Activated T-cell treated with anti-CD3 and anti-CD28 coated beads, Interleukin-2, amount 50 U/mL, for 24 hours (primary cell): ENCODE measurements around the gene NHSL1.

Experiments used
- DNase-seq: peaks from one replicate; pipeline ENCODE4 v3.0.0-alpha.2; 2020
- H3K27ac Mint-ChIP-seq: 2 replicates; pipeline ENCODE4 v1.8.0; 2020; ENCODE audit warnings: mild to moderate bottlenecking, mixed read lengths
- H3K27me3 Mint-ChIP-seq: 2 replicates; pipeline ENCODE4 v1.8.0; 2020; ENCODE audit warnings: mixed read lengths
- H3K36me3 Mint-ChIP-seq: 2 replicates; pipeline ENCODE4 v1.8.0; 2020; ENCODE audit warnings: low read depth, mixed read lengths
- H3K4me1 Mint-ChIP-seq: 2 replicates; pipeline ENCODE4 v1.8.0; 2020; ENCODE audit warnings: low read depth, mixed read lengths
- H3K4me3 Mint-ChIP-seq: 2 replicates; pipeline ENCODE4 v1.8.0; 2020; ENCODE audit warnings: mild to moderate bottlenecking, moderate library complexity, mixed read lengths
- H3K9me3 Mint-ChIP-seq: 2 replicates; pipeline ENCODE4 v1.8.0; 2020; ENCODE audit warnings: mixed read lengths

The NHSL1 gene

GRCh38 chr6:138529478-138529877, 30.2 kb upstream of the NHSL1 start:
- no peak overlapping the region for H3K27ac Mint-ChIP-seq
- no peaks in the 10 kb centered on the region for H3K4me1 Mint-ChIP-seq
- H3K4me3 Mint-ChIP-seq, result no peak overlapping the region

GRCh38 chr6:138528956-138529355, 29.7 kb upstream of the NHSL1 start:
- Mint-ChIP-seq H3K4me1 (no peaks in the 10 kb centered on the region), H3K36me3 (no peaks in the 10 kb centered on the region), H3K27ac (no peak overlapping the region), H3K4me3 (no peak overlapping the region), H3K27me3 (peaks cover 19% of the 10 kb centered on the region), H3K9me3 (no peaks in the 10 kb centered on the region)
- no peak for DNase-seq

More at GRCh38 chr6:138529478-138529877, 30.2 kb upstream of the NHSL1 start:
- H3K36me3 Mint-ChIP-seq, result no peaks in the 10 kb centered on the region
- no peak for DNase-seq
- H3K27me3 Mint-ChIP-seq, result peaks cover 23% of the 10 kb centered on the region
- no peaks in the 10 kb centered on the region for H3K9me3 Mint-ChIP-seq

DNA sequence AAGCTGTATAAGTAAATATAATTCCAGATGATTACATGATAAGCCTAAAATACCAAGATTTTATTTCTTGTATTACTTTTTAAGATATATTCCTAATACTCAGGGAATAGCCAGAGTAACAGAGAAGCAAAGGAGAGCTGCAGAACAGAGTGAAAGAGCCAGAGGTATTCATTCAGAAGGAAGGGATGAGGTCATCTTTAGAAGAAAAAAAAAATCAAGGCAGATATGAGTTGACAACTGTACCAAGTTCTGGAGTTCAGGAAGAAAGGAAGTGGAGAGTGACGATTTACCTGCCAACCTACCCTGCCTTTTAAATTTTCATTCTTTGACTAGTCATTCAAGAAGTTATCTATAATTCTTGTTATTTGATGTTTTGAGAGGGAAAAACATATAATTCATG, 28.8 kb upstream of the NHSL1 start:
- H3K36me3 Mint-ChIP-seq, result no peaks in the 10 kb centered on the region
- DNase-seq, result no peak
- H3K27ac Mint-ChIP-seq, result no peak overlapping the region
- H3K27me3 Mint-ChIP-seq, result peaks cover 19% of the 10 kb centered on the region
- H3K9me3 Mint-ChIP-seq, result no peaks in the 10 kb centered on the region
- no peak overlapping the region for H3K4me3 Mint-ChIP-seq
- no peaks in the 10 kb centered on the region for H3K4me1 Mint-ChIP-seq

GRCh38 chr6:138527411-138528088, 28.3 kb upstream of the NHSL1 start:
- Mint-ChIP-seq H3K4me1 (no peaks in the 10 kb centered on the region), H3K36me3 (no peaks in the 10 kb centered on the region), H3K27me3 (peaks cover 17% of the 10 kb centered on the region), H3K9me3 (no peaks in the 10 kb centered on the region), H3K4me3 (no peak overlapping the region), H3K27ac (no peak overlapping the region)
- DNase-seq, result no peak

DNA sequence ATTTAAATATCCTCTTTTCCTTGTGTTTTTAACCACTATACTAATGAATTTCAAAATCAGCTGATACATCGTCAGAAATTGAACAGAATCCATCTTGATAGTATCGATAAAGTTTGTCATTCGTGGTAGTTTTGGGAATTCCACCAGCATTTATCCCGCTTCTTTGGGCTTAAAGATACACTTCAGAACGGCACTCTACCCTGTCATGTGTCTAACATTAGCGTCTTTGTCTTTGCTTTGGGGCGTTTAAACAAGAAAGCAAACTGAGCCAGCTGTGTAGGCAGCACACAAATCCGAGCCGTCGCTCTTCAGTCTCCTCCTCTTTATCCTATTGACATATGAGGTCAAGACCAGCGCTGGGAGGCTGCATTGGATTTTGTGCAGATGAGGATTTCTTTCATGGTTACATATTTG, 27.5 kb upstream of the NHSL1 start:
- no peak for DNase-seq
- Mint-ChIP-seq H3K4me1 (peaks cover 1% of the 10 kb centered on the region), H3K36me3 (no peaks in the 10 kb centered on the region), H3K27ac (no peak overlapping the region), H3K4me3 (no peak overlapping the region), H3K27me3 (peaks cover 14% of the 10 kb centered on the region), H3K9me3 (no peaks in the 10 kb centered on the region)

DNA sequence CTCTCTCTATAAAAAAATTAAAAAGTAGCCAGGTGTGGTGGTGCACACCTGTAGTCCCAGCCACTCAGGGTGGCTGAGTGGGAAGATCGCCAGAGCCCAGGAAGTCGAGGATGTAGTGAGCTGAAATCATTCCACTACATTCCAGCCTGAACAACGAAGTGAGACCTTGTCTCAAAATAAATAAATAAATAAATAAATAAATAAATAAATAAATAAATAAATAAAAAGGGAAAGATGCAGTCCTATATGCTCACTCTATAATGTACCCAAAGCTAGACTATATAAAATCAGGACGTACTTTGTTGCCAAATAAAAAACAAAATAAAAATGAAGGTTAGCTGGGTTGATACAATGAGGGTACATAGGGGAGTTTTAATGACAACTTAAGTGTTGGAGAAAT, 26.1 kb upstream of the NHSL1 start:
- Mint-ChIP-seq H3K4me1 (peaks cover 1% of the 10 kb centered on the region), H3K9me3 (no peaks in the 10 kb centered on the region), H3K27me3 (peaks cover 15% of the 10 kb centered on the region), H3K27ac (no peak overlapping the region), H3K4me3 (no peak overlapping the region), H3K36me3 (no peaks in the 10 kb centered on the region)
- no peak for DNase-seq

DNA sequence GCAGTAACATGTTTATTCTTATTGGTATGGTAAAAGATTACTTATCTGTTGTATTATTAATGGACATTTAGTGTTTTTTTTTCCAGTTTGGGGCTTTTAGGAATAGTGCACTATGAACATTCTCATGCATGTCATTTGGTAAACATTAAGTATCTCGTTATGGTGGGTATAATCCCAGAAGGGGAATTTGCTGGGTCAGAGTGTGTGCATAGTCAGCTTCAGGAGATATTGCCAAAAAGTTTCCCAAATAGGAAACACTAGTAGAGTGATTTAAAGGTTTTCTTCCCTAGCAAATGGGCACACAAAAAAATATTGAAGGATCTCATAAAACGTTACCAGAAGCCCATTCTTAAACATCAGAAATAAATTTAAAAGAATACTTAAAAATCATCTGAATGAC, 25.2 kb upstream of the NHSL1 start:
- H3K9me3 Mint-ChIP-seq, result no peaks in the 10 kb centered on the region
- H3K4me1 Mint-ChIP-seq, result peaks cover 1% of the 10 kb centered on the region
- no peak for DNase-seq
- H3K27ac Mint-ChIP-seq, result no peak overlapping the region
- no peak overlapping the region for H3K4me3 Mint-ChIP-seq
- no peaks in the 10 kb centered on the region for H3K36me3 Mint-ChIP-seq
- peaks cover 12% of the 10 kb centered on the region for H3K27me3 Mint-ChIP-seq

DNA sequence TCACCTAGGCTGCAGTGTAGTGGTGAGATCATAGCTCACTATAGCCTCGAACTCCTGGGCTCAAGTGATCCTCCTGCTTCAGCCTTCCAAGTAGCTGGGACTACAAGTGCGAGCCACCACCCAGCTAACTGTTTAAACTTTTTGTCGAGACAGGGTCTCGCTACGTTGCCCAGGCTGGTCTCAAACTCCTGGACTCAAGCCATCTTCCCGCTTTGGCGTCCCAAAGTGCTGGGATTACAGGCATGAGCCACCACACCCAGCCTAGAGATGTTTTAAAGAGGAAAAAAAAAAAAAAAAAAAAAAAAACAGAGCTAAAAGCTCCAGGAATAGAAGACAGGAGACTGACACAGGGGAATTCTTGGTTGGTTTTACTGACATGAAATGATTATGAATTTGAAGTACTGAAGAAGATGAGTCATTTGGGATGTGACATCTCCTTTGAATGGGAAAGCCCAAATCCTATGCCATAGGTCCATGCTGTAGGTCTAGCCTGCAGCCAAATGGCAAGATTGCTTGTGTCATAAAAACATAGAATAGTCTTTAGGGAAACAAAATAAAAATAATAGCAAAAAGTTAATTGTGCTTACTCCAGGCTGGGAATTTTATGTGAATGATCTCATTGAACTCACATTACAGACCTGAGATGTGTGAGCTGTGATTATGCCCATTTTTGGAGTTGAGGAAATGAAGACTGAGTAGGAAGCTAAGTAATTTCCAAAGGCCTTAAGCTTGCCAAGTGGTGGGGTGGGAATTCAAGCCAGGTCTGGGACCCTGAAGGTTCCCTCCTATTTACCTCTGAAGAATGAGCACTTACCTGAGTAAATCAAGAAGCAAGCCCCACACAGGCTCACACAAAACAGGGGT, 24.3 kb upstream of the NHSL1 start:
- Mint-ChIP-seq H3K27me3 (peaks cover 12% of the 10 kb centered on the region), H3K27ac (no peak overlapping the region), H3K4me3 (no peak overlapping the region), H3K4me1 (peaks cover 1% of the 10 kb centered on the region), H3K9me3 (no peaks in the 10 kb centered on the region), H3K36me3 (no peaks in the 10 kb centered on the region)
- DNase-seq, result no peak

DNA sequence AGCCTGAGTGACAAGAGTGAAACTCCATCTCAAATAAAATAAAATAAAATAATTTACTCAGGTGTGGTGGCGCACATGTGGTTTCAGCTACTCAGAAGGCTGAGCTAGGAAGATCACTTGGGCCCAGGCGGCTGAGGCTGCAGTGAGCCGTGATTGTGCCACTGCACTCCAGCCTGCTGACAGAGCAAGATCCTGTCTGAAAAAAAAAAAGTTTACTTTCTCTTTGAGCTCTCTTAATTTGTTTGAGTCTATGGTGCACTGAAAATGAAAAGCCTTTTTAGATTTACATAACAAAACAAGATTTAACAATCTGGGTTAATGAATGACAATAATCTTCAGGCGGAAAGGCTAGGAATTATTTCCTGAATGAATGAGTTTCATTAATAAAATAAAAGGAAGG, 23.3 kb upstream of the NHSL1 start:
- DNase-seq, result no peak
- H3K36me3 Mint-ChIP-seq, result no peaks in the 10 kb centered on the region
- no peaks in the 10 kb centered on the region for H3K9me3 Mint-ChIP-seq
- H3K4me1 Mint-ChIP-seq, result peaks cover 1% of the 10 kb centered on the region
- H3K4me3 Mint-ChIP-seq, result no peak overlapping the region
- H3K27ac Mint-ChIP-seq, result no peak overlapping the region
- H3K27me3 Mint-ChIP-seq, result peaks cover 14% of the 10 kb centered on the region

DNA sequence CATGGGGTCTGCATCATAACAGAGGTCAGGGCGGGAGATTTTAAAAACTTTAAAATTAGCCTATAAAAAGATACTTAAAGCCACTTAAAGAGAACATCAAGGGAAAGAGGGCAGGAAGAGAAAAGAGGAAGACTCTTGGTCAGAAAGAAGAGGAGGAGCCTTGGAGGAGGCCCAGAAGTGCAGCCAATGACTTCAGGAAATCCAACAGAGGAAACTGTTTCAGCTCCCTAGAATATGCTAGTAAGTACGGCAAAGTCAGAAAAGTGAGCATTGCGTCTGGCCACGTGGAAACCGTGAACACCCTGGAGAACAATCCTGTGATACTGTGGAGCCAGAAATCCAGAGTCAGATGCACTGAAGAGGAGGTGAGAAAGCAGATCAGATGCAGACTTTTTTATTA, 22.5 kb upstream of the NHSL1 start:
- Mint-ChIP-seq H3K27ac (no peak overlapping the region), H3K4me1 (peaks cover 1% of the 10 kb centered on the region), H3K27me3 (peaks cover 15% of the 10 kb centered on the region), H3K36me3 (no peaks in the 10 kb centered on the region), H3K4me3 (no peak overlapping the region), H3K9me3 (no peaks in the 10 kb centered on the region)
- DNase-seq, result no peak

- no peaks in the 10 kb centered on the region for H3K36me3 Mint-ChIP-seq
- H3K4me1 Mint-ChIP-seq, result peaks cover 1% of the 10 kb centered on the region
- H3K27ac Mint-ChIP-seq, result no peak overlapping the region
- no peaks in the 10 kb centered on the region for H3K9me3 Mint-ChIP-seq
- H3K27me3 Mint-ChIP-seq, result peaks cover 15% of the 10 kb centered on the region
- no peak overlapping the region for H3K4me3 Mint-ChIP-seq
- DNase-seq, result no peak
Measured at GRCh38 chr6:138520463-138520862, 21.2 kb upstream of the NHSL1 start.

GRCh38 chr6:138518054-138518453, 18.8 kb upstream of the NHSL1 start:
- Mint-ChIP-seq H3K4me3 (no peak overlapping the region), H3K27ac (no peak overlapping the region), H3K27me3 (peaks cover 14% of the 10 kb centered on the region), H3K4me1 (peaks cover 8% of the 10 kb centered on the region), H3K36me3 (no peaks in the 10 kb centered on the region), H3K9me3 (no peaks in the 10 kb centered on the region)
- no peak for DNase-seq

DNA sequence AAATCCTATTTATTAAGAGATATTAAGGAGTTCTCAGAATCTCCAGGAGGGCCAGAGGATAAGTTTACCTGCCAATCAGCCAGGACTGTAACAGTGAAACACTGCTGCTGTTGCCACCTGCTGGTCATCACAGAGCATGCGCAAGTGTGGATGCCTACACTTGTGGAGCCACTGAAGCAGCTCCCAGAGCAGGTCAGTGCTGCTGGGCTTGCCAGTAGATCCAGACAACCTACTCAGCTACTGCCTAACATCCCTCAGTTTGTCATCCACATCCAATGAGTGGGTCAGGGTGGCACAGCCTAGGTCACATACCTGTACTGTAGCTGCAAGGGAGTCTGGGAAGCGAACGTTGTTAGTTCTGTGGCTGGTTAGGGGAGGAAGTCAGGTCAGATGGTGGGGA, 18.3 kb upstream of the NHSL1 start:
- Mint-ChIP-seq H3K9me3 (no peaks in the 10 kb centered on the region), H3K4me3 (no peak overlapping the region), H3K4me1 (peaks cover 8% of the 10 kb centered on the region), H3K36me3 (no peaks in the 10 kb centered on the region), H3K27me3 (peaks cover 12% of the 10 kb centered on the region), H3K27ac (no peak overlapping the region)
- DNase-seq, result peak; percentile 63

DNA sequence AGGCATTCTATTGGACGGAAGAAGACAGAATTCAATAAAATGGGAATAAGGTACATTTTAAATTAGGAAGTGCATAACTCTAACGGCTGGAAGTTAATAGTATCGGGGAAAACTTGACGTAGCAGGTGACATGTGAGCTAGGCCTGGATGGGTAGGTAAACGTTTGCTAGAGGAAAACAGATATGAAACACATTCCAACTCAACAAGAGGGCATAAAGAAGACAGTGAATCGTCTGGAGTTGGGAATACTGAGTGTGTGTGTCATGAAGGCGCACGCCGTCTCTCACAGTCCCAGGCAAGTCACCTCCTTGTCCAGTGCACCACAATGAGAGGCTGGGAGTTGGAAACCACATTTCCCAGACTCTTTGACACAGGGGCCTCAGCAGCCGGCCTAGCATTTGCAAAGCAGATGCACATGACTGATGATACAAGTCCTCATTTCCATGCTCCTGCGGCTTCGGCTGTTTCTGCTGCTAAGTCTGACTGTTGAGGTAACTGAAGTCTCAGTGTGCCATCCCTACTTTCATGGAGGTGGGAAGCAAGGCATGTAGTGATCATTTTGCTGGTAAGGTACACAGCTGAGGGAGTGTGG, 16.5 kb upstream of the NHSL1 start:
- Mint-ChIP-seq H3K27ac (no peak overlapping the region), H3K27me3 (peaks cover 8% of the 10 kb centered on the region), H3K4me1 (peaks cover 7% of the 10 kb centered on the region), H3K36me3 (no peaks in the 10 kb centered on the region), H3K9me3 (no peaks in the 10 kb centered on the region), H3K4me3 (no peak overlapping the region)
- DNase-seq, result no peak
